Stimulated activated CD4-positive, alpha-beta T cell treated with anti-CD3 and anti-CD28 coated beads, Interleukin-15, amount 100 ng/mL, for 1 hour (primary cell): Measurements from ENCODE around the gene SLC24A3.

Experiments used
- DNase-seq, 2 donors: peaks; one replicate each; pipeline ENCODE4 v3.0.0-alpha.2; 2020; ENCODE audit warnings: low read depth in 1 of 2, low spot score in 1 of 2

The SLC24A3 gene

GRCh38 chr20:19419396-19419795 lies 207.0 kb downstream of the SLC24A3 start:
- no peak for DNase-seq

GRCh38 chr20:19423097-19423899 lies 210.9 kb downstream of the SLC24A3 start:
- DNase-seq: no peak

- no peak for DNase-seq
Observed at GRCh38 chr20:19423900-19424620, 211.6 kb downstream of the SLC24A3 start.

- no peak for DNase-seq
Observed at GRCh38 chr20:19426356-19426755, 213.9 kb downstream of the SLC24A3 start.

GRCh38 chr20:19427480-19427879 lies 215.0 kb downstream of the SLC24A3 start:
- no peak for DNase-seq

GRCh38 chr20:19427913-19428312 lies 215.5 kb downstream of the SLC24A3 start:
- DNase-seq: no peak

- DNase-seq: no peak
Observed at GRCh38 chr20:19428324-19428723, 215.9 kb downstream of the SLC24A3 start.

- DNase-seq: no peak
Observed at GRCh38 chr20:19429538-19429937, 217.1 kb downstream of the SLC24A3 start.

GRCh38 chr20:19430641-19431315 lies 218.3 kb downstream of the SLC24A3 start:
- DNase-seq: no peak

- DNase-seq: no peak
Observed at GRCh38 chr20:19431316-19431700, 218.9 kb downstream of the SLC24A3 start.

- no peak for DNase-seq
Observed at GRCh38 chr20:19431906-19432305, 219.5 kb downstream of the SLC24A3 start.

- DNase-seq: no peak
Observed at GRCh38 chr20:19433371-19434350, 221.2 kb downstream of the SLC24A3 start.

GRCh38 chr20:19435316-19435715 lies 222.9 kb downstream of the SLC24A3 start:
- DNase-seq: no peak

GRCh38 chr20:19435821-19436220 lies 223.4 kb downstream of the SLC24A3 start:
- DNase-seq: no peak

- DNase-seq: no peak
Observed at GRCh38 chr20:19438488-19438887, 226.0 kb downstream of the SLC24A3 start.

GRCh38 chr20:19440660-19441527 lies 228.5 kb downstream of the SLC24A3 start:
- no peak for DNase-seq

GRCh38 chr20:19446246-19446645 lies 233.8 kb downstream of the SLC24A3 start:
- no peak for DNase-seq

- DNase-seq: no peak
Observed at GRCh38 chr20:19448632-19449031, 236.2 kb downstream of the SLC24A3 start.

GRCh38 chr20:19449051-19449450 lies 236.6 kb downstream of the SLC24A3 start:
- no peak for DNase-seq
